GM12864 (cell line): Measurements from ENCODE around the gene GIT1.

Experiments used
- DNase-seq: peaks from one replicate; pipeline ENCODE4 v3.0.0-alpha.2; 2011; ENCODE audit warnings: low read depth
- H3K4me3 ChIP-seq: 2 replicates; pipeline ENCODE4 v1.5.1; 2011; ENCODE audit warnings: mild to moderate bottlenecking, low read depth, low read length, control low read depth
- TF ChIP-seq, protein P1 (sequence below): IDR thresholded peaks from 2 replicates; pipeline ENCODE4 v1.5.1; 2011; ENCODE audit warnings: low read depth, mild to moderate bottlenecking, moderate library complexity, low read length, control low read depth, inconsistent platforms; ENCODE audit errors: missing control alignments

Gene GIT1

DNA sequence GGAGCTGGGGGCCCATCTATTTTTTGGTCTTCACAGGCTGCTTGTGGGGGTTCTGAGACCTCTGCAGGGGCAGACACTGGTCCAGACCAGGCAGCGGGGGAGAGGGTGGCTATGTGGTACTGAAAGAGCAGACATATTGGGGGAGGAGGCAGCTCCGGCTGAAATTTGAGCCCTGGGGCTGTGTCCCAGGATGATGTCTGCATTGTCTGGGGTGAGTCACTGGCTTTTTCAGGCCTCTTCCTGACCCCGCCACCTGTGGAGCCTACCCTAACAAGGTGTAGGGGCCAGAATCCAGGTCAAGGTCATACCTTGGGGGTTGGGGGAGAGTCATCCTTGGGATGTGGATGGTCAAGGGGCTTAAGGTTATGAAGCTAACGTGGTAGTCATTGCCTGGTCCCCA lies 30.8 kb upstream of the GIT1 start:
- TF ChIP-seq, protein P1, sequence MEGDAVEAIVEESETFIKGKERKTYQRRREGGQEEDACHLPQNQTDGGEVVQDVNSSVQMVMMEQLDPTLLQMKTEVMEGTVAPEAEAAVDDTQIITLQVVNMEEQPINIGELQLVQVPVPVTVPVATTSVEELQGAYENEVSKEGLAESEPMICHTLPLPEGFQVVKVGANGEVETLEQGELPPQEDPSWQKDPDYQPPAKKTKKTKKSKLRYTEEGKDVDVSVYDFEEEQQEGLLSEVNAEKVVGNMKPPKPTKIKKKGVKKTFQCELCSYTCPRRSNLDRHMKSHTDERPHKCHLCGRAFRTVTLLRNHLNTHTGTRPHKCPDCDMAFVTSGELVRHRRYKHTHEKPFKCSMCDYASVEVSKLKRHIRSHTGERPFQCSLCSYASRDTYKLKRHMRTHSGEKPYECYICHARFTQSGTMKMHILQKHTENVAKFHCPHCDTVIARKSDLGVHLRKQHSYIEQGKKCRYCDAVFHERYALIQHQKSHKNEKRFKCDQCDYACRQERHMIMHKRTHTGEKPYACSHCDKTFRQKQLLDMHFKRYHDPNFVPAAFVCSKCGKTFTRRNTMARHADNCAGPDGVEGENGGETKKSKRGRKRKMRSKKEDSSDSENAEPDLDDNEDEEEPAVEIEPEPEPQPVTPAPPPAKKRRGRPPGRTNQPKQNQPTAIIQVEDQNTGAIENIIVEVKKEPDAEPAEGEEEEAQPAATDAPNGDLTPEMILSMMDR: no peak
- no peak for DNase-seq
- no peak overlapping the region for H3K4me3 ChIP-seq

DNA sequence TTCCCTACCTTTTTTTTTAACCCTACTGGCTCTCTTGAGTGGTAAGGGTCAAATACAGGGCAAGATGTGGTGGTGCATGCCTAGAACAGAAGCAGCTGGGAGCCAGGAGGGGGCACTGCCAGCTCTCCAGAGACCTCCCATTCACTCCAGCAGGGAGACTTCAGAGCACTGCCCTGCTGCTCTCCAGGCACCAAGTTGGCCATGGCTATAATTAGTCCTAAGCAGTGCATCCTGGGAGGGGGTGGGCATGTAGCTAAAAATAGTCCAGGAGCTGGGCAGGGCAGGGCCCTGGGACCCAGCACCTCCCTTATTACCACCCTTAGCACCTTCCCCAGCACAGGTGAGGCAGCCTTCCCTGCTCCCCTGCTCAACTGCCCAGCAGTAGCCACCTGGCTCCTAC lies 29.8 kb upstream of the GIT1 start:
- TF ChIP-seq, protein P1: peak; percentile 30
- no peak for DNase-seq
- H3K4me3 ChIP-seq: no peak overlapping the region

DNA sequence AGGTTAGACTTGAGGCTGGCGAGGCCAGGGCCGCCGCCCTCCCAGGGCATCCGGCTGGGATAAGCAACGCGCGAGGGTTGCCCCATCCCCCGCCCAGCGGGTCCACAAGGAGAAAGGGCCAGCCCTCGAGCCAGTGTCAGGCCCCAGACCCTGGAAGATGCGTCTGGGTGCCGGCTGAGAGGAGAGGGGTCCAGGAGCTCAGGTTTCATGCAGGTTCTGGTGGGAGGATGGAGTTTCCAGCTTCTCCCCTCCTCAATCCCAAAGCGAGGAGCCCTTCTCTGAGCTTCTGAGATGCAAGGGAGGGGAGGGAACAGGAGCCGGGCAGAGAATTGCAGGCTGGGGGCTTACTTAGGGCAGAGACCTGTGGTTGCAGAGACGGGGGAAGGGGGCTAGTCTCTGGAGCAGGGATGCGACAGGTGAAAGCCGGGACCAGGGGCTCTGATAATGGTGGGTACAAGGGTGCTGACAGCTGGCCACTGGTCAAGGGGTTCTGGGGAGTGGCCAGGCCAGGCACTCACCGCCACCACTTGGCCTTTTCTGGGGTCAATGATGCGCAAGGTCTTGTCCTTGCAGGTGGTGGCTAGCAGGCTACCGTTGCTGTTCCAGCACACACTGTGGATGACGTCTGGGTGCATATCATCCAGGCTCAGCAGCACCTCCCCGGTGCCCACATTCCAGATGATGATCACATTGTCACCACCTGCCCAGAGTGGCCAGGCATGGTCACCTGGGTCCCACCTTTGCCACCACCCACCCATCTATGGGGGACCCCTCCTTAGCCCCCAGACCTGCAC lies 29.0 kb upstream of the GIT1 start:
- peak overlapping the region; percentile 54 for H3K4me3 ChIP-seq
- no peak for DNase-seq
- TF ChIP-seq, protein P1: no peak

DNA sequence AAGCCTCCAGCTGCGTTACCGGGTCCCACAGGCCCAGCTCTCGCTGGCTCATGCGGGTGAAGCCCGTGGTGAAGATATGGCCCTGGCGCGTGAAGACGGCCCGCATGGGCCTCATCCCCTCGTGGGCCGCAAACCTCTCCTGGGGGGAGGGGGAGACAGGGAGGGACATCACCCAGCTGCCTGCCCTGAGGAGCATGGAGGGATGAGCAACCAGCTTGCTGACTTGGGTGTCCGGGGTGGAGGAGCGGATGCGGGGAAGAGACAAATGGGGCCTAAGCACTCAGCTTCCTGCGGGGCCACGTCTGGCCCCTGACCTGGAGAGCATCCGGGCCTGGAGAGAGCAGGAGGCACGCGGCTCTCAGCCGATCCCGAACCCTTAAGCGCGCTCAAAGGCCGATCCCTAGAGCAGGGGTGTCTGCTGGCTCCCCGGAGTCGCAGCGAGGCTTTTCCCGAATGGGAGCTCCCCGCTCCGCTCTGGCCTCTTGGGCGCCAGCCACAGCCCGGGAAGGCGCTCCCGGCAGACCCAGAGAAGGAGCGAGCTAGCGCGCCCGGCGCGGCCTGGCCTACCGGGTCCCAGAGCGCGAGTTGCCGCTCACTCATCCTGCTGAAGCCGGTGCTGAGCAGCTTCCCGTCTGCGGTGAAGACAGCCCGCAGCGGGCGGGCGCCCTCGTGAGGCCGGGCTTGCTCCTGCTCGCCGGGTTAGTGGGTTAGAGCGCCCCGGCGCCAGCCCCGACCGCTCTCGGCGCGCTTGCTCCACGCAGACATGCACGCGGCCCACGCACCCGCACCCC lies 28.2 kb upstream of the GIT1 start:
- H3K4me3 ChIP-seq: peak overlapping the region; percentile 54
- TF ChIP-seq, protein P1: peak; percentile 91
- peak; percentile 53 for DNase-seq

DNA sequence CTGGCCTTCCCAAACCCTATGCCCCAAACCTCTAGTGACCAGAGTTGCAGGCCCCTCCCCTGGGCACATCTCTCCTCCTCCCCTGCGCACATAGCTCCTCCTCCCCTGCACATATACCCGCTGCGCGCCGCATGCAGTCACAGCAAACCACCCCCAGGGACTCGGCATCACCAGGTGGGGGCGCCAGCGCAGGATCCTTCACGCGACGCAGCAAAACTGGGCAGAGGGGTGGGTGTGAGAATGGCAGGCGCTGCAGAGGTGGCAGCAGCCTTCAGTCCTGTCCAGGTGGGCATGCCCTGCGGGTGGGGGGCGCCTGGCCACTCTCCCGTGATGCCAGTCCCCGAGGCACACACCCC lies 27.7 kb upstream of the GIT1 start:
- peak; percentile 71 for DNase-seq
- H3K4me3 ChIP-seq: peak overlapping the region; percentile 54
- TF ChIP-seq, protein P1: peak; percentile 82

DNA sequence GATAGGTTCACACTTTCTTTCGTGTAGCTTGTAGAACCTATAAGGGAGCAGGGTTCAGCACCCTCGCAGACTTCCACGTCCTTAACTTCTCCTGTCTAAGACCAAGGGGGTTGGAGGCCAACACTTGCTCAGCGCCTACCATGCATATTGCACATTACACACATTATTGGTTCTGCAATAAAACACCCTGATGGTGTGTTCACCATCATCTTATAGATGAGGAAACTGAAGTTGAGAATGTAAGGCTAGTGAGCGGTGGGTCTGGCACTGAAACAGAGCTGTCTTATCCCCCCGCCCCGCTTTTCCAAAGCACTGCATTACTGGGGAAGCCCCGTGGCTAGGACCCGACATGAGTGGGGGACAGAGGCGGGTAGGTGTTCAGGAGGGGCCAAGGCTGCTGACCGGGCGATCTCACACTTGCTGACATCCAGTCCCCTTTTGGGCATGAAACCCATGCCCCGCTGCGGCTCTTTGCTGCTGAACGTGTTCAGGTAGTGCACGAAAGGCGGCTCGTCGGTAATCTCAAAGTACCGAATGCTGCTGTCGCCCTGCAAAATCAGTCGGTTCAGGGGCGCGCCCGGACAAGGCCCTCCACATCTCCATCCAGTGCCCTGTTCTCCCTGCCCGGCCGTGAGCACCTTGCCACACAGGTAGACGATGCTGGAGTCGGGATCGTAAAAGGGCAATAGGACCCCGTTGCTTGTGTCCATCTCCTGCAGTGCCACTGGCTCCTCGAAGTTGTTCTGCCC lies 27.0 kb upstream of the GIT1 start:
- TF ChIP-seq, protein P1: no peak
- DNase-seq: no peak
- peak overlapping the region; percentile 40 for H3K4me3 ChIP-seq
